CD4-positive, alpha-beta T cell (primary cell): Measurements from ENCODE around the gene ZC3H18. TPM values are rescaled to one million over a fixed set of nuclear protein-coding genes. Genes with fewer than 3 reads are reported as not detected.

Experiments used
- ATAC-seq: fragments of 200-7000 bp; cut with Tn5 transposase; one replicate; pipeline ENCODE4 v1.10.0; 2022; ENCODE audit warnings: mild to moderate bottlenecking; ENCODE audit not compliant: poor library complexity
- CTCF ChIA-PET: fragments of 350-600 bp; sonication (Branson Sonifier 250); formaldehyde crosslinking; loops from one replicate; lab custom pipeline; 2021; ENCODE audit warnings: antibody characterized with exemption, inconsistent platforms; lab: Charles Lee
- POLR2A ChIA-PET: fragments of 350-600 bp; sonication (Branson Sonifier 250); formaldehyde crosslinking; loops from one replicate; lab custom pipeline; 2021; ENCODE audit warnings: antibody characterized with exemption, inconsistent platforms; lab: Charles Lee
- DNase-seq, 14 experiments: peaks; one replicate each; pipeline ENCODE4 v3.0.0-alpha.2; 2013 to 2020; ENCODE audit warnings: mixed read lengths in 2 of 14
- H3K27ac ChIP-seq, 2 donors: one replicate each; pipeline versions ENCODE4 v1.5.1 to v1.7.0; 2013; ENCODE audit warnings: low read length in 2 of 2, low read depth in 1 of 2, mild to moderate bottlenecking in 1 of 2
- H3K27me3 ChIP-seq, 2 experiments: 1 replicate in 1 of 2; 2 replicates in 1 of 2; pipeline versions ENCODE4 v1.6.1 to v1.7.0; 2013; ENCODE audit warnings: low read length in 2 of 2, control low read depth in 1 of 2, mild to moderate bottlenecking in 1 of 2, moderate library complexity in 1 of 2; ENCODE audit not compliant: insufficient read depth in 2 of 2, control insufficient read depth in 1 of 2
- H3K36me3 ChIP-seq: one replicate; pipeline ENCODE4 v1.6.1; 2013; ENCODE audit warnings: low read length, control low read depth; ENCODE audit not compliant: insufficient read depth
- H3K4me1 ChIP-seq: one replicate; pipeline ENCODE4 v1.6.1; 2013; ENCODE audit warnings: low read length, control low read depth; ENCODE audit not compliant: insufficient read depth
- H3K4me3 ChIP-seq: one replicate; pipeline ENCODE4 v1.5.1; 2013; ENCODE audit warnings: mild to moderate bottlenecking, low read length, moderate library complexity
- H3K9me3 ChIP-seq, 2 experiments: 1 replicate in 1 of 2; 2 replicates in 1 of 2; pipeline versions ENCODE4 v1.6.1 to v1.7.0; 2013; ENCODE audit warnings: low read length in 2 of 2, mild to moderate bottlenecking in 2 of 2, control low read depth in 1 of 2, moderate library complexity in 1 of 2; ENCODE audit not compliant: control insufficient read depth in 1 of 2, insufficient read depth in 1 of 2
- H3K27ac Mint-ChIP-seq: one replicate; pipeline ENCODE4 v1.8.0; 2020; ENCODE audit warnings: mixed read lengths
- H3K27me3 Mint-ChIP-seq: one replicate; pipeline ENCODE4 v1.8.0; 2021; ENCODE audit warnings: mixed read lengths
- H3K36me3 Mint-ChIP-seq: one replicate; pipeline ENCODE4 v1.8.0; 2021; ENCODE audit warnings: low read depth, mixed read lengths
- H3K4me1 Mint-ChIP-seq: one replicate; pipeline ENCODE4 v1.8.0; 2021; ENCODE audit warnings: low read depth, mixed read lengths
- H3K4me3 Mint-ChIP-seq: one replicate; pipeline ENCODE4 v1.8.0; 2020; ENCODE audit warnings: mild to moderate bottlenecking, mixed read lengths
- H3K9me3 Mint-ChIP-seq: one replicate; pipeline ENCODE4 v1.8.0; 2020; ENCODE audit warnings: mixed read lengths
- intact Hi-C, 2 experiments: fragments of 100-400 bp; cut with DNase I in 1 of 2; cut with micrococcal nuclease in 1 of 2; formaldehyde crosslinking; loops; one replicate each; pipeline versions ENCODE4 v1.15.1 to v1.9.0; 2023 to 2025; cut with DNase I, micrococcal nuclease
- total RNA-seq, 174 experiments: library from RNA in 2 of 174; stranded (reverse) in 2 of 174; gene quantifications; one replicate each; pipeline ENCODE4 v1.2.3 and lab custom pipeline; 2021 to 2026
- TF ChIP-seq, protein P1 (sequence below): fragments of 200-600 bp; IDR thresholded peaks from one replicate; pipeline ENCODE4 v1.8.0; 2022; ENCODE audit warnings: antibody characterized with exemption, mild to moderate bottlenecking

The ZC3H18 gene
- total RNA-seq, 2 experiments from 2014 or later = 92.6 to 93.7 TPM

DNA sequence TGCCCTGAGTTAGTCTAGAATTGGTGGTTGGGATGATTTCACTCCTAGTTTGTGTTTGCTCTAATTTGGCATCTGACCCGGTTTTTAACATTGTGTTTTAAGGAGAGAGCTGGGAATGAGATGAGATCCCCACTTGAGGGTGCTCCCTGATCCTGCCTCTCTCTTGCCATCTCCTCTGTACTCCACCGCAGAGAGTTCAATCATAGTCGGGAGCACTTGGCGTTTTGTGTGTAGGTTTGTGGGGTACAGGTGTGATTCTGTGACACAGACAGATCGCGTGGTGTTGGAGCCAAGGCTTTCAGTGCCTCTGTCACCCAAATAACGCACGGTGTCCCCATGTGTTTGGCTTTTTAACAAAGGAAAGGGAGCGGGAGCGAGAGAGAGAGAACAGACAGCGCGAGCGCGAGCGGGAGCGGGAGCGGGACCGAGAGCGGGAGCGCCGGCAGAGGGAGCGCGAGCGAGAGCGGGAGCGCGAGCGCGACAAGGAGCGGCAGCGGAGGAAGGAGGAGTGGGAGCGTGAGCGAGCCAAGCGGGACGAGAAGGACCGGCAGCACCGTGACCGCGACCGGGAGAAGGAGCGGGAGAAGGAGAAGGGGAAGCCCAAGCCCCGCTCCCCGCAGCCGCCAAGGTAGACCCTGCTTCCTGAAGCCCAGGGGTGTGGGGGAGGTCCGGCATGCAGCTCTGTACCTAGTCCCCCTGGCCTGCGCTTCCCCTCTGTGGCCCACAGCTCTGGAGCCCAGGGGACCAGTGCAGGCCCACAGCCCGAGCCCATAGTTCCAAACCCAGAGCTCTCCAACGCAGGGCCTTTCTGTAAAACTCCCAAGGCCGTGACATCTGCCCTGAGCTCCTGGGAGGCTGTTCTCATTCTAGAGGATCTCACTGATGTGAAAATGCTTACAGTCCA lies 41.0 kb downstream of the ZC3H18 start:
- DNase-seq (no peak), ATAC-seq (no peak)
- Histone ChIP-seq H3K4me1 (no peaks in the 10 kb centered on the region), H3K27me3 (no peaks in the 10 kb centered on the region), H3K27ac (no peak overlapping the region), H3K4me3 (no peak overlapping the region), H3K36me3 (peaks cover 63% of the 10 kb centered on the region), H3K9me3 (no peaks in the 10 kb centered on the region)
- no peaks in the 10 kb centered on the region for H3K27me3 Mint-ChIP-seq
- ChIA-PET POLR2A (no interaction called here), CTCF (interaction anchor here (1.6 kb wide), 1 partner anchor 70 kb away, joined by 3 read pairs; no protein-coding TSS in a partner anchor)
- H3K36me3 Mint-ChIP-seq = peaks cover 78% of the 10 kb centered on the region
- intact Hi-C loops = no loop called here
- TF ChIP-seq, protein P1, sequence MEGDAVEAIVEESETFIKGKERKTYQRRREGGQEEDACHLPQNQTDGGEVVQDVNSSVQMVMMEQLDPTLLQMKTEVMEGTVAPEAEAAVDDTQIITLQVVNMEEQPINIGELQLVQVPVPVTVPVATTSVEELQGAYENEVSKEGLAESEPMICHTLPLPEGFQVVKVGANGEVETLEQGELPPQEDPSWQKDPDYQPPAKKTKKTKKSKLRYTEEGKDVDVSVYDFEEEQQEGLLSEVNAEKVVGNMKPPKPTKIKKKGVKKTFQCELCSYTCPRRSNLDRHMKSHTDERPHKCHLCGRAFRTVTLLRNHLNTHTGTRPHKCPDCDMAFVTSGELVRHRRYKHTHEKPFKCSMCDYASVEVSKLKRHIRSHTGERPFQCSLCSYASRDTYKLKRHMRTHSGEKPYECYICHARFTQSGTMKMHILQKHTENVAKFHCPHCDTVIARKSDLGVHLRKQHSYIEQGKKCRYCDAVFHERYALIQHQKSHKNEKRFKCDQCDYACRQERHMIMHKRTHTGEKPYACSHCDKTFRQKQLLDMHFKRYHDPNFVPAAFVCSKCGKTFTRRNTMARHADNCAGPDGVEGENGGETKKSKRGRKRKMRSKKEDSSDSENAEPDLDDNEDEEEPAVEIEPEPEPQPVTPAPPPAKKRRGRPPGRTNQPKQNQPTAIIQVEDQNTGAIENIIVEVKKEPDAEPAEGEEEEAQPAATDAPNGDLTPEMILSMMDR = no peak
- peaks cover 9% of the 10 kb centered on the region for H3K4me1 Mint-ChIP-seq
- no peak overlapping the region for H3K27ac Mint-ChIP-seq
- no peak overlapping the region for H3K4me3 Mint-ChIP-seq
- H3K9me3 Mint-ChIP-seq = no peaks in the 10 kb centered on the region

- Histone ChIP-seq H3K4me3 (no peak overlapping the region), H3K27ac (no peak overlapping the region), H3K9me3 (no peaks in the 10 kb centered on the region), H3K36me3 (peaks cover 62% of the 10 kb centered on the region), H3K4me1 (no peaks in the 10 kb centered on the region), H3K27me3 (no peaks in the 10 kb centered on the region)
- H3K4me1 Mint-ChIP-seq = peaks cover 9% of the 10 kb centered on the region
- ATAC-seq = no peak
- H3K4me3 Mint-ChIP-seq = no peak overlapping the region
- TF ChIP-seq, protein P1 = no peak
- H3K27me3 Mint-ChIP-seq = no peaks in the 10 kb centered on the region
- H3K36me3 Mint-ChIP-seq = peaks cover 80% of the 10 kb centered on the region
- intact Hi-C loops = no loop called here
- no peak for DNase-seq
- ChIA-PET CTCF (no interaction called here), POLR2A (no interaction called here)
- no peaks in the 10 kb centered on the region for H3K9me3 Mint-ChIP-seq
- H3K27ac Mint-ChIP-seq = no peak overlapping the region
These were observed 43.1 kb downstream of the ZC3H18 start for GRCh38 chr16:88613293-88613692.

- Histone ChIP-seq H3K27ac (no peak overlapping the region), H3K27me3 (no peaks in the 10 kb centered on the region), H3K9me3 (no peaks in the 10 kb centered on the region), H3K36me3 (peaks cover 62% of the 10 kb centered on the region), H3K4me1 (peaks cover 8% of the 10 kb centered on the region), H3K4me3 (no peak overlapping the region)
- Mint-ChIP-seq H3K4me1 (peaks cover 13% of the 10 kb centered on the region), H3K4me3 (no peak overlapping the region), H3K36me3 (peaks cover 82% of the 10 kb centered on the region), H3K9me3 (no peaks in the 10 kb centered on the region), H3K27me3 (no peaks in the 10 kb centered on the region), H3K27ac (no peak overlapping the region)
- intact Hi-C loops = no loop called here
- TF ChIP-seq, protein P1 = no peak
- DNase-seq (no peak), ATAC-seq (no peak)
- ChIA-PET CTCF (no interaction called here), POLR2A (no interaction called here)
These were observed 44.0 kb downstream of the ZC3H18 start for GRCh38 chr16:88613911-88614817.
